Kidney (tissue), 14 donors: ENCODE measurements around the gene GALR2. TPM values are rescaled to one million over a fixed set of nuclear protein-coding genes. Genes with fewer than 3 reads are reported as not detected.

ENCODE experiments used
- DNase-seq, 5 donors: peaks; one replicate each; pipeline ENCODE4 v3.0.0-alpha.2; 2013 to 2020
- FAIRE-seq: peaks from 2 replicates; lab custom pipeline; 2012; peaks lifted over from hg19 to GRCh38; lab: Jason Lieb, UNC
- H3K27ac ChIP-seq, 2 donors: one replicate each; pipeline ENCODE4 v1.7.0; 2013; ENCODE audit warnings: low read depth in 2 of 2, low read length in 2 of 2, inconsistent platforms in 1 of 2
- H3K27me3 ChIP-seq: one replicate; pipeline ENCODE4 v1.7.1; 2013; ENCODE audit warnings: low read length, inconsistent platforms; ENCODE audit not compliant: control insufficient read depth, insufficient read depth
- H3K36me3 ChIP-seq, 3 donors: one replicate each; pipeline versions ENCODE4 v1.7.0 to v1.7.1; 2013; ENCODE audit warnings: low read length in 3 of 3, control low read depth in 1 of 3, inconsistent platforms in 1 of 3; ENCODE audit not compliant: insufficient read depth in 3 of 3, control insufficient read depth in 2 of 3
- H3K4me1 ChIP-seq, 3 donors: one replicate each; pipeline versions ENCODE4 v1.7.0 to v1.7.1; 2013; ENCODE audit warnings: low read length in 3 of 3, inconsistent platforms in 1 of 3, low read depth in 1 of 3; ENCODE audit not compliant: control insufficient read depth in 2 of 3, insufficient read depth in 2 of 3
- H3K4me3 ChIP-seq, 3 donors: one replicate each; pipeline versions ENCODE4 v1.7.0 to v1.8.1; 2013; ENCODE audit warnings: low read length in 3 of 3, control low read depth in 1 of 3, inconsistent platforms in 1 of 3
- H3K9ac ChIP-seq, 3 donors: one replicate each; pipeline versions ENCODE4 v1.7.0 to v1.7.1; 2013; ENCODE audit warnings: low read length in 3 of 3, control low read depth in 1 of 3, inconsistent platforms in 1 of 3
- H3K9me3 ChIP-seq, 3 donors: one replicate each; pipeline versions ENCODE4 v1.7.0 to v1.7.1; 2013; ENCODE audit warnings: low read length in 3 of 3, control low read depth in 1 of 3, inconsistent platforms in 1 of 3; ENCODE audit not compliant: control insufficient read depth in 2 of 3, insufficient read depth in 1 of 3
- intact Hi-C: fragments of 100-400 bp; cut with DNase I; formaldehyde crosslinking; loops from one replicate; pipeline ENCODE4 v1.11.1; 2022
- polyA plus RNA-seq: library from polyadenylated mRNA; stranded (reverse); fragments of 350-450 nt; fragmentation: Illumina TruSeq; extraction: RNeasy Lipid Tissue Mini Kit (QIAGEN cat#74804); gene quantifications from one replicate; pipeline ENCODE4 v1.2.3, GENCODE V29; 2014; ENCODE audit warnings: low read depth, low replicate concordance; ENCODE audit not compliant: insufficient read depth
- total RNA-seq: library from RNA; stranded (reverse); fragmentation: NEBNext Ultra II Directional; extraction: Animal tissue kit (Norgen Biotek cat#: 25700); gene quantifications from one replicate; pipeline ENCODE4 v1.2.1, GENCODE V29; 2021
- TF ChIP-seq, protein P1 (sequence below): IDR thresholded peaks from 3 replicates; pipeline ENCODE4 v1.5.1; 2012; ENCODE audit warnings: mild to moderate bottlenecking, moderate library complexity, borderline replicate concordance; ENCODE audit not compliant: insufficient read depth; ENCODE audit errors: extremely low read depth
- donor health status: control.
- donor health status: control.
- donor health status: control.
- donor health status: control.
- donor health status: control.
- donor health status: DM: yes; HTN: yes; CAD: no.
- donor health status: Normal renal cell carcinoma (clear cell type).

Gene GALR2
- total and polyA plus RNA-seq, 2 donors from 2014 or later: not detected

- Histone ChIP-seq H3K4me1 (peaks cover 0 to 11% (median 0%) of the 10 kb centered on the region in 3 donors), H3K4me3 (peak within 1 kb of the TSS; percentile 75 to 96 (median 95)), H3K36me3 (peaks cover 3 to 11% (median 5%) of the 10 kb centered on the region in 3 donors), H3K9ac (peak within 1 kb of the TSS; percentile 58 to 84 (median 79)), H3K9me3 (no peaks in the 10 kb centered on the region), H3K27ac (peak within 1 kb of the TSS; percentile 56 to 77), H3K27me3 (no peaks in the 10 kb centered on the region)
- intact Hi-C loops: no loop called here
- TF ChIP-seq, protein P1, sequence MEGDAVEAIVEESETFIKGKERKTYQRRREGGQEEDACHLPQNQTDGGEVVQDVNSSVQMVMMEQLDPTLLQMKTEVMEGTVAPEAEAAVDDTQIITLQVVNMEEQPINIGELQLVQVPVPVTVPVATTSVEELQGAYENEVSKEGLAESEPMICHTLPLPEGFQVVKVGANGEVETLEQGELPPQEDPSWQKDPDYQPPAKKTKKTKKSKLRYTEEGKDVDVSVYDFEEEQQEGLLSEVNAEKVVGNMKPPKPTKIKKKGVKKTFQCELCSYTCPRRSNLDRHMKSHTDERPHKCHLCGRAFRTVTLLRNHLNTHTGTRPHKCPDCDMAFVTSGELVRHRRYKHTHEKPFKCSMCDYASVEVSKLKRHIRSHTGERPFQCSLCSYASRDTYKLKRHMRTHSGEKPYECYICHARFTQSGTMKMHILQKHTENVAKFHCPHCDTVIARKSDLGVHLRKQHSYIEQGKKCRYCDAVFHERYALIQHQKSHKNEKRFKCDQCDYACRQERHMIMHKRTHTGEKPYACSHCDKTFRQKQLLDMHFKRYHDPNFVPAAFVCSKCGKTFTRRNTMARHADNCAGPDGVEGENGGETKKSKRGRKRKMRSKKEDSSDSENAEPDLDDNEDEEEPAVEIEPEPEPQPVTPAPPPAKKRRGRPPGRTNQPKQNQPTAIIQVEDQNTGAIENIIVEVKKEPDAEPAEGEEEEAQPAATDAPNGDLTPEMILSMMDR: no peak
- peak; percentile 93 to 99 (median 97) for DNase-seq
- FAIRE-seq: no peak
These were observed 28.9 kb downstream of the GALR2 start, which contains the start of gene EXOC7 for GRCh38 chr17:76103274-76104139. TSS of gene EXOC7 (minus strand) at chr17:76103787. CDS start at chr17:76103692, 95 bp downstream.

GRCh38 chr17:76104140-76104895, 29.7 kb downstream of the GALR2 start:
- H3K4me3 ChIP-seq: peak overlapping the region; percentile 75 to 96 (median 95)
- H3K27me3 ChIP-seq: no peaks in the 10 kb centered on the region
- no peaks in the 10 kb centered on the region for H3K9me3 ChIP-seq
- FAIRE-seq (no peak), DNase-seq (no peak)
- H3K27ac ChIP-seq: peak overlapping the region; percentile 43 to 77
- H3K9ac ChIP-seq: peak overlapping the region; percentile 0 to 79 (median 6)
- peaks cover 3 to 10% (median 5%) of the 10 kb centered on the region in 3 donors for H3K36me3 ChIP-seq
- H3K4me1 ChIP-seq: peaks cover 0 to 11% (median 0%) of the 10 kb centered on the region in 3 donors
- TF ChIP-seq, protein P1: no peak
- intact Hi-C loops: no loop called here

DNA sequence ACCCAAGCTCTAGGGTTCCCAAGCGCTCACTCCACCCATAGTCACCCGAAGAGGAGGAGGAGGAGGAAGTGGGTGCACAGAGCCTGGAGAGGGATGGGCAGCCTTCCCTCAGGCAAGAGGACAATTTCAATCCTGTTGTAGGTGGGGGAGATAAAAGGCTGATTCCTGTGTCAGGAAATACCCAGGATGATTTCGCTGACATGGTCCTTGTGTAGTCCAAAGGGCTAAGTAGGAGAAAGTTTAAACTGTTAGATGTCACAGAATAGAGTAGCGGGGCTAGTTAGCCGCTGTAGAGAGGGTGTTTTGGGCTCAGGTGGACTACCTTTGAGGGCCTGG, 30.3 kb downstream of the GALR2 start:
- Histone ChIP-seq H3K27ac (no peak overlapping the region), H3K9ac (no peak overlapping the region), H3K4me1 (peaks cover 0 to 11% (median 0%) of the 10 kb centered on the region in 3 donors), H3K27me3 (no peaks in the 10 kb centered on the region), H3K4me3 (no peak overlapping the region), H3K36me3 (peaks cover 3 to 6% (median 5%) of the 10 kb centered on the region in 3 donors), H3K9me3 (no peaks in the 10 kb centered on the region)
- DNase-seq (no peak), FAIRE-seq (no peak)
- intact Hi-C loops: no loop called here
- TF ChIP-seq, protein P1: no peak
